Right lobe of liver (tissue), 6 donors: ENCODE data around the gene CHST15. TPM values are rescaled to one million over a fixed set of nuclear protein-coding genes. Genes with fewer than 3 reads are reported as not detected.
A peak's percentile ranks its signal among the peaks of the same experiment; 100 is the strongest.

Source experiments
- ATAC-seq, 4 donors: fragments of 200-7000 bp; cut with Tn5 transposase; one replicate each; pipeline ENCODE4 v1.9.1; 2020; ENCODE audit warnings: mild to moderate bottlenecking in 4 of 4, moderate library complexity in 4 of 4
- DNase-seq, 3 donors: peaks; one replicate each; pipeline ENCODE4 v3.0.0-alpha.2; 2020
- H3K27ac ChIP-seq, 3 donors: fragments of 200-600 bp; one replicate each; pipeline ENCODE4 v1.8.0; 2022
- H3K27me3 ChIP-seq, 2 donors: fragments of 200-600 bp; one replicate each; pipeline ENCODE4 v1.8.0; 2022
- H3K36me3 ChIP-seq, 4 donors: fragments of 200-600 bp; sonication (generic) in 1 of 4; one replicate each; pipeline versions ENCODE4 v1.5.1 to v1.8.0; 2017 to 2022; ENCODE audit warnings: control low read depth in 1 of 4
- H3K4me1 ChIP-seq, 4 donors: fragments of 200-600 bp; sonication (generic) in 1 of 4; one replicate each; pipeline versions ENCODE4 v1.5.1 to v1.8.0; 2017 to 2022; ENCODE audit warnings: control low read depth in 1 of 4
- H3K4me3 ChIP-seq, 3 donors: fragments of 200-600 bp; one replicate each; pipeline ENCODE4 v1.8.0; 2022
- H3K9me3 ChIP-seq, 4 donors: fragments of 200-600 bp; sonication (generic) in 1 of 4; one replicate each; pipeline versions ENCODE4 v1.5.1 to v1.8.0; 2017 to 2022; ENCODE audit warnings: control low read depth in 1 of 4
- CTCF ChIP-seq, 4 donors: fragments of 200-600 bp in 3 of 4; fragments of 450-650 bp in 1 of 4; IDR thresholded peaks; one replicate each; pipeline versions ENCODE4 v1.5.1 to v1.8.0; 2016 to 2022; ENCODE audit warnings: antibody characterized with exemption in 4 of 4, mild to moderate bottlenecking in 2 of 4
- POLR2A ChIP-seq: fragments of 450-650 bp; IDR thresholded peaks from one replicate; pipeline ENCODE4 v1.6.1; 2017; ENCODE audit warnings: antibody characterized with exemption, mild to moderate bottlenecking
- WGBS: methylation state at CpG from one replicate; pipeline ENCODE4 v1.1.6; 2018; ENCODE audit warnings: low coverage, low lambda C conversion rate; ENCODE audit not compliant: insufficient coverage; ENCODE audit errors: missing lambda C conversion rate; 5-methylcytosine and 5-hydroxymethylcytosine counted together
- intact Hi-C, 2 donors: fragments of 100-400 bp; cut with DNase I; formaldehyde crosslinking; loops; one replicate each; pipeline versions ENCODE4 v1.11.2 to v1.14.1; 2022
- total RNA-seq, 6 experiments: library from RNA; depleted of rRNA in 2 of 6; stranded (reverse); fragments of >200 nt in 2 of 6; fragmentation: NEBNext Ultra II Directional in 3 of 6; extraction: Animal tissue kit (Norgen Biotek cat#: 25700) in 3 of 6; gene quantifications; one replicate each; pipeline versions ENCODE4 v1.1.0 to v1.2.4, GENCODE V29; 2016 to 2023
- donor health status: DM: no; HTN: yes; CAD: no.
- donor health status: DM: no; HTN: no; CAD: no.
- donor health status: DM: no; HTN: no; CAD: no.
- donor health status: DM: no; HTN: yes; CAD: no.
- donor health status: DM: no; HTN: yes; CAD: no.

Gene CHST15
- total RNA-seq, 6 experiments from 2014 or later = 9.2 to 25.8 (median 11.8) TPM

- WGBS = 74% methylated on average over 2 of the region's 2 CpGs
- no peaks in the 10 kb centered on the region for H3K4me1 ChIP-seq
- ATAC-seq (no peak), DNase-seq (no peak)
- H3K4me3 ChIP-seq = no peak overlapping the region
- H3K27ac ChIP-seq = no peak overlapping the region
- intact Hi-C loops = no loop called here
- TF ChIP-seq POLR2A (no peak), CTCF (IDR thresholded peaks at IDR 0.05) (no peak)
- H3K27me3 ChIP-seq = peaks cover 0 to 11% of the 10 kb centered on the region in 2 donors
- H3K9me3 ChIP-seq = no peaks in the 10 kb centered on the region
- no peaks in the 10 kb centered on the region for H3K36me3 ChIP-seq
Measured at GRCh38 chr10:123988694-123989093, 104.7 kb downstream of the CHST15 start.

GRCh38 chr10:123986736-123987135 lies 106.7 kb downstream of the CHST15 start:
- intact Hi-C loops = no loop called here
- ATAC-seq (no peak), DNase-seq (no peak)
- Histone ChIP-seq H3K9me3 (no peaks in the 10 kb centered on the region), H3K4me1 (no peaks in the 10 kb centered on the region), H3K4me3 (no peak overlapping the region), H3K27me3 (peaks cover 0 to 11% of the 10 kb centered on the region in 2 donors), H3K27ac (no peak overlapping the region), H3K36me3 (no peaks in the 10 kb centered on the region)
- 31% methylated on average over 1 of the region's 1 CpG for WGBS
- no peak for TF ChIP-seq POLR2A
- no peak for TF ChIP-seq CTCF (IDR thresholded peaks at IDR 0.05)

- H3K27me3 ChIP-seq = peaks cover 0 to 9% of the 10 kb centered on the region in 2 donors
- no peak for TF ChIP-seq CTCF (IDR thresholded peaks at IDR 0.05)
- no peak for TF ChIP-seq POLR2A
- no peaks in the 10 kb centered on the region for H3K4me1 ChIP-seq
- ATAC-seq (peak in 3 of 4 donors; percentile 23 to 75 (median 29)), DNase-seq (no peak)
- no peaks in the 10 kb centered on the region for H3K36me3 ChIP-seq
- no peak overlapping the region for H3K4me3 ChIP-seq
- 56% methylated on average over 4 of the region's 4 CpGs for WGBS
- no peak overlapping the region for H3K27ac ChIP-seq
- intact Hi-C loops = no loop called here
- H3K9me3 ChIP-seq = no peaks in the 10 kb centered on the region
Measured at GRCh38 chr10:123974406-123974805, 119.0 kb downstream of the CHST15 start.

GRCh38 chr10:123972481-123973401 lies 120.7 kb downstream of the CHST15 start:
- no peak for DNase-seq
- TF ChIP-seq CTCF (IDR thresholded peaks at IDR 0.05) (no peak), POLR2A (no peak)

More at GRCh38 chr10:123972481-123973401, 120.7 kb downstream of the CHST15 start:
- WGBS = 7% methylated on average over 18 of the region's 62 CpGs
- intact Hi-C loops = no loop called here
- no peaks in the 10 kb centered on the region for H3K4me1 ChIP-seq
- H3K27me3 ChIP-seq = peaks cover 0 to 9% of the 10 kb centered on the region in 2 donors
- ATAC-seq = peak in 2 of 4 donors; percentile 19 to 34
- H3K27ac ChIP-seq = no peak overlapping the region
- H3K4me3 ChIP-seq = no peak overlapping the region
- no peaks in the 10 kb centered on the region for H3K9me3 ChIP-seq
- no peaks in the 10 kb centered on the region for H3K36me3 ChIP-seq
